ENCODE data around the gene KDR. TPM values are rescaled to one million over a fixed set of nuclear protein-coding genes. Genes with fewer than 3 reads are reported as not detected.

Gene KDR
- total and polyA plus RNA-seq, 9 of the 15 experiments (the other 6 are each of a cell fraction or from before 2014, with no cell fraction given): 0.13 TPM; not detected in 8

DNA sequence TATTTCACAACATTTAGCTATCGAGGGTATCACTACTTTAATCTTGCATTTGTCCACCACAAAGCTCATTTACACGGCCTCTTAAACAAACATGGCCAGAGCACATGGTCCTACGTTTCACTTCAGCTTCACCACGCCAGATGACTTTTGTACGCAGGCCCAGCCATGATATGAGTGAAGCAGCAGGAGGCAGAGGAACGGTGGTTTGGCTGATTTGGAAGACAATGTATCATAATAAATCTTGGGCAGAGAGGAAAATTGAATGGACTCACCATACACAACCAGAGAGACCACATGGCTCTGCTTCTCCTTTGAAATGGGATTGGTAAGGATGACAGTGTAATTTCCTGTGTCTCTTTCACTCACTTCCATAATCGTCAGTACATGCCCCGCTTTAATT is 15.3 kb downstream of the KDR start (continued):
- TF ChIP-seq PREB (CRISPR knock-in tag; IDR thresholded peaks at IDR 0.05): no peak
- no peak for TF ChIP-seq RFX5 (IDR thresholded peaks at IDR 0.05; ENCODE audit: low read depth, low read length)
- no peak for TF ChIP-seq PTBP1 (IDR thresholded peaks at IDR 0.05; ENCODE audit: low read depth, low read length)
- no peak for TF ChIP-seq ZSCAN32 (CRISPR knock-in tag; IDR thresholded peaks at IDR 0.05)
- no peak for TF ChIP-seq TBL1XR1 (IDR thresholded peaks at IDR 0.05; ENCODE audit: low read length in 2 of 2)
- no peak for TF ChIP-seq ZFP1 (CRISPR knock-in tag; IDR thresholded peaks at IDR 0.05)
- TF ChIP-seq NR2C1 (IDR thresholded peaks at IDR 0.05): no peak
- TF ChIP-seq NR2C1 (tag; IDR thresholded peaks at IDR 0.05): no peak
- no peak for TF ChIP-seq MTF1 (CRISPR knock-in tag; IDR thresholded peaks at IDR 0.05; ENCODE audit: borderline replicate concordance)
- TF ChIP-seq LCOR (CRISPR knock-in tag; IDR thresholded peaks at IDR 0.05): no peak
- TF ChIP-seq ZC3H4 (CRISPR knock-in tag; IDR thresholded peaks at IDR 0.05; ENCODE audit: borderline replicate concordance): no peak
- TF ChIP-seq ZNF695 (CRISPR knock-in tag; IDR thresholded peaks at IDR 0.05): no peak
- TF ChIP-seq NEUROD1 (IDR thresholded peaks at IDR 0.05; ENCODE audit: borderline replicate concordance, low read depth, low read length, partially characterized antibody): no peak
- TF ChIP-seq ERF (CRISPR knock-in tag; IDR thresholded peaks at IDR 0.05): no peak
